ENCODE data around the gene ELP5. TPM values are rescaled to one million over a fixed set of nuclear protein-coding genes. Genes with fewer than 3 reads are reported as not detected.

Gene ELP5
- total RNA-seq, 1 donor from 2014 or later: 24.9 TPM

DNA sequence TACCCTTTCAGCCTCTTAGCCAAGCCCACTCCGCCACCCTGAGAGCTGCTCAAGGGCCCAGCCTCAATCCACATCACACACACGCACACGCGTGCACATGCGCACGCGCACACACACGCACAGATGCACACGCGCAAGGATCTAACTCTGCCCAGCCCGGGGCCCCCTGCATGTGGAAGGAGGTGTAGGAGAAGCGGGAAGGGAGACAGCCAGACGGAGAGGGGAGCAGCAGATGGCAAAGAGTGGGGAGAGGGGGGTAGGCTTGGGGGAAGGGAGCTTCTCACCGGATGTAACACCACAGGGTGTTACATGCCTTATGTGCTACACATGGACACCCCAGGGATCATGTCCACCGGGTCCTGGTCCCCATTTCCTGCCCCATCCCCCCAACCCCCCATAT, 47.7 kb upstream of the ELP5 start:
- peaks cover 19% of the 10 kb centered on the region for H3K36me3 ChIP-seq (ENCODE audit: insufficient read depth, low read length)
- no peak for FAIRE-seq
- TF ChIP-seq, protein P1, sequence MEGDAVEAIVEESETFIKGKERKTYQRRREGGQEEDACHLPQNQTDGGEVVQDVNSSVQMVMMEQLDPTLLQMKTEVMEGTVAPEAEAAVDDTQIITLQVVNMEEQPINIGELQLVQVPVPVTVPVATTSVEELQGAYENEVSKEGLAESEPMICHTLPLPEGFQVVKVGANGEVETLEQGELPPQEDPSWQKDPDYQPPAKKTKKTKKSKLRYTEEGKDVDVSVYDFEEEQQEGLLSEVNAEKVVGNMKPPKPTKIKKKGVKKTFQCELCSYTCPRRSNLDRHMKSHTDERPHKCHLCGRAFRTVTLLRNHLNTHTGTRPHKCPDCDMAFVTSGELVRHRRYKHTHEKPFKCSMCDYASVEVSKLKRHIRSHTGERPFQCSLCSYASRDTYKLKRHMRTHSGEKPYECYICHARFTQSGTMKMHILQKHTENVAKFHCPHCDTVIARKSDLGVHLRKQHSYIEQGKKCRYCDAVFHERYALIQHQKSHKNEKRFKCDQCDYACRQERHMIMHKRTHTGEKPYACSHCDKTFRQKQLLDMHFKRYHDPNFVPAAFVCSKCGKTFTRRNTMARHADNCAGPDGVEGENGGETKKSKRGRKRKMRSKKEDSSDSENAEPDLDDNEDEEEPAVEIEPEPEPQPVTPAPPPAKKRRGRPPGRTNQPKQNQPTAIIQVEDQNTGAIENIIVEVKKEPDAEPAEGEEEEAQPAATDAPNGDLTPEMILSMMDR (IDR thresholded peaks at IDR 0.05; ENCODE audit: insufficient read depth, low read depth, low read length): no peak
- TF ChIP-seq EZH2 (IDR thresholded peaks at IDR 0.05; ENCODE audit: insufficient read depth, low read length): no peak
- peak overlapping the region; percentile 59 for H3K4me3 ChIP-seq (ENCODE audit: insufficient read depth, low read depth, low read length)
- no peaks in the 10 kb centered on the region for H3K9me3 ChIP-seq (ENCODE audit: insufficient read depth, low read depth, low read length)
- peak overlapping the region; percentile 90 for H3K4me2 ChIP-seq (ENCODE audit: low read length)
- H3K4me1 ChIP-seq (ENCODE audit: insufficient read depth, low read length): peaks cover 21% of the 10 kb centered on the region
- peaks cover 25% of the 10 kb centered on the region for H3K79me2 ChIP-seq (ENCODE audit: insufficient read depth, low read length)
- H3K4me1 Mint-ChIP-seq (ENCODE audit: low read depth, unreplicated experiment): peaks cover 25% of the 10 kb centered on the region
- H3K9ac ChIP-seq (ENCODE audit: low read length): peak overlapping the region; percentile 79
- H3K27ac Mint-ChIP-seq (ENCODE audit: unreplicated experiment): peak overlapping the region; percentile 53
- no peaks in the 10 kb centered on the region for H3K9me3 Mint-ChIP-seq (ENCODE audit: unreplicated experiment)
- H4K20me1 ChIP-seq (ENCODE audit: insufficient read depth, low read length): peaks cover 47% of the 10 kb centered on the region
- peak overlapping the region; percentile 59 for H3K27ac ChIP-seq (ENCODE audit: low read depth, low read length)
- H3K27me3 Mint-ChIP-seq (ENCODE audit: low read depth, unreplicated experiment): no peaks in the 10 kb centered on the region
- H3K27me3 ChIP-seq (ENCODE audit: insufficient read depth, low read length): no peaks in the 10 kb centered on the region
- H2AFZ ChIP-seq (ENCODE audit: low read depth, low read length): no peak overlapping the region
- H3K4me3 Mint-ChIP-seq (ENCODE audit: unreplicated experiment): peak overlapping the region; percentile 45
- no peak for DNase-seq (ENCODE audit: low read depth)
- peaks cover 15% of the 10 kb centered on the region for H3K36me3 Mint-ChIP-seq (ENCODE audit: low read depth, unreplicated experiment)

DNA sequence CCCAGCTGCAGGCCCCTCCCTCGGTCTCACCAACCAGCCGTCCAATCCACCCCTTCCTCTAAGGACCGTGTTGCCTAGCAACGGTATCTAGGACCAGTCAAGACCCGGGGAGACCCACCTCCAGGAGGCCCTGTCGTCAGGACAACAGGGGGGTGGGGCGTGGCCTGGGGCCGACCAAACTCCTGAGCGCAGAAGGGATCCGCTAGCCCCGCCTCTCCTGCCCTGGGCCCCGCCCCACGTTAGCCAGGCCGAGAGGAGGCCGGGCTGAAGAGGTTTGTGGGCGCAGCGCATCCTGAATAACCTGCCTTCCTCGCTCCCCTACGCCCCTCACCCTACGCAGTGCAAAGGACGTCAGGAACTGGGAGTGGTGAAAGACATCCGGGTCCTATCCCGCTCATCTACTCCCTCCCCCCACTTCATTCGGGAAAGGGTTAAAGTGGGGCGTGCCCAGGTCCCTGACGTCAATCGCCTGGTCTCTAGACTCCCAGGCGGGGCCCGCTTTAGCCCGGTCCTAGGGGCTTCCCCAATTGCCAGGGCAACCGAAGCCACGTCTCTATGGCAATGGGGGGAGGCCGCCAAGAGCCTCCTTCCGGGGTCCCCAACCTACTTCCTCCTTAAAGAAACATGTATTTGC, 47.1 kb upstream of the ELP5 start:
- Histone ChIP-seq H3K79me2 (ENCODE audit: insufficient read depth, low read length) (peaks cover 32% of the 10 kb centered on the region), H4K20me1 (ENCODE audit: insufficient read depth, low read length) (peaks cover 53% of the 10 kb centered on the region), H3K36me3 (ENCODE audit: insufficient read depth, low read length) (peaks cover 18% of the 10 kb centered on the region), H2AFZ (ENCODE audit: low read depth, low read length) (peak overlapping the region; percentile 83), H3K4me2 (ENCODE audit: low read length) (peak overlapping the region; percentile 90), H3K4me3 (ENCODE audit: insufficient read depth, low read depth, low read length) (peak overlapping the region; percentile 59), H3K9ac (ENCODE audit: low read length) (peak overlapping the region; percentile 79), H3K27me3 (ENCODE audit: insufficient read depth, low read length) (no peaks in the 10 kb centered on the region), H3K9me3 (ENCODE audit: insufficient read depth, low read depth, low read length) (no peaks in the 10 kb centered on the region), H3K4me1 (ENCODE audit: insufficient read depth, low read length) (peaks cover 21% of the 10 kb centered on the region), H3K27ac (ENCODE audit: low read depth, low read length) (peak overlapping the region; percentile 59)
- FAIRE-seq (no peak), DNase-seq (ENCODE audit: low read depth) (peak; percentile 69)
- H3K4me3 Mint-ChIP-seq (ENCODE audit: unreplicated experiment): peak overlapping the region; percentile 72
- H3K9me3 Mint-ChIP-seq (ENCODE audit: unreplicated experiment): no peaks in the 10 kb centered on the region
- TF ChIP-seq EZH2 (IDR thresholded peaks at IDR 0.05; ENCODE audit: insufficient read depth, low read length): no peak
- TF ChIP-seq, protein P1 (IDR thresholded peaks at IDR 0.05; ENCODE audit: insufficient read depth, low read depth, low read length): no peak
- peak overlapping the region; percentile 85 for H3K27ac Mint-ChIP-seq (ENCODE audit: unreplicated experiment)
- H3K36me3 Mint-ChIP-seq (ENCODE audit: low read depth, unreplicated experiment): peaks cover 15% of the 10 kb centered on the region
- H3K27me3 Mint-ChIP-seq (ENCODE audit: low read depth, unreplicated experiment): no peaks in the 10 kb centered on the region
- H3K4me1 Mint-ChIP-seq (ENCODE audit: low read depth, unreplicated experiment): peaks cover 25% of the 10 kb centered on the region

- peak overlapping the region; percentile 90 for H3K4me2 ChIP-seq (ENCODE audit: low read length)
- H3K36me3 ChIP-seq (ENCODE audit: insufficient read depth, low read length): peaks cover 16% of the 10 kb centered on the region
- peaks cover 59% of the 10 kb centered on the region for H4K20me1 ChIP-seq (ENCODE audit: insufficient read depth, low read length)
- Mint-ChIP-seq H3K27ac (ENCODE audit: unreplicated experiment) (peak overlapping the region; percentile 85), H3K27me3 (ENCODE audit: low read depth, unreplicated experiment) (no peaks in the 10 kb centered on the region), H3K4me3 (ENCODE audit: unreplicated experiment) (peak overlapping the region; percentile 72), H3K36me3 (ENCODE audit: low read depth, unreplicated experiment) (peaks cover 19% of the 10 kb centered on the region), H3K4me1 (ENCODE audit: low read depth, unreplicated experiment) (peaks cover 28% of the 10 kb centered on the region), H3K9me3 (ENCODE audit: unreplicated experiment) (no peaks in the 10 kb centered on the region)
- peaks cover 21% of the 10 kb centered on the region for H3K4me1 ChIP-seq (ENCODE audit: insufficient read depth, low read length)
- TF ChIP-seq, protein P1 (IDR thresholded peaks at IDR 0.05; ENCODE audit: insufficient read depth, low read depth, low read length): no peak
- no peak for DNase-seq (ENCODE audit: low read depth)
- H3K4me3 ChIP-seq (ENCODE audit: insufficient read depth, low read depth, low read length): peak overlapping the region; percentile 59
- no peaks in the 10 kb centered on the region for H3K27me3 ChIP-seq (ENCODE audit: insufficient read depth, low read length)
- FAIRE-seq: no peak
- H3K9ac ChIP-seq (ENCODE audit: low read length): peak overlapping the region; percentile 79
- peak overlapping the region; percentile 83 for H2AFZ ChIP-seq (ENCODE audit: low read depth, low read length)
- H3K9me3 ChIP-seq (ENCODE audit: insufficient read depth, low read depth, low read length): no peaks in the 10 kb centered on the region
- H3K79me2 ChIP-seq (ENCODE audit: insufficient read depth, low read length): peaks cover 38% of the 10 kb centered on the region
- H3K27ac ChIP-seq (ENCODE audit: low read depth, low read length): peak overlapping the region; percentile 59
These were observed 46.5 kb upstream of the ELP5 start for GRCh38 chr17:7205561-7205960.
